ENCODE data around the gene ZNF511.

- no peak for TF ChIP-seq MYC (IDR thresholded peaks at IDR 0.05; ENCODE audit: low read depth, low read length)
- no peak for TF ChIP-seq CTCF (IDR thresholded peaks at IDR 0.05; ENCODE audit: low read depth, low read length)
- no peak for TF ChIP-seq POLR2A (IDR thresholded peaks at IDR 0.05; ENCODE audit: extremely low read depth, insufficient read length)
- TF ChIP-seq MAX (IDR thresholded peaks at IDR 0.05; ENCODE audit: low read depth, low read length) = no peak
Measured at GRCh38 chr10:133339708-133340380, 31.1 kb downstream of the ZNF511 start.

Data from NB4 (cell line).